Calu3 (cell line): ENCODE data around the gene SLFN13. TPM values are rescaled to one million over a fixed set of nuclear protein-coding genes. Genes with fewer than 3 reads are reported as not detected.

Experiments used
- BruUV-seq: library from RNA; stranded (reverse); fragments of 400-500 nt; replicated peaks from 2 replicates; lab custom pipeline; 2021; lab: Mats Ljungman, UMichigan
- CTCF ChIA-PET: fragments of 300-600 bp; sonication (Branson Sonifier 250); formaldehyde crosslinking; loops from one replicate; lab custom pipeline; 2022; ENCODE audit warnings: antibody characterized with exemption; lab: Charles Lee
- DNase-seq: peaks from one replicate; pipeline ENCODE4 v3.0.0; 2022
- H3K27ac Mint-ChIP-seq: one replicate; pipeline ENCODE4 v1.8.0; 2022; ENCODE audit warnings: mixed read lengths; ENCODE audit not compliant: unreplicated experiment
- H3K27me3 Mint-ChIP-seq: one replicate; pipeline ENCODE4 v1.8.0; 2022; ENCODE audit warnings: mixed read lengths; ENCODE audit not compliant: unreplicated experiment
- H3K36me3 Mint-ChIP-seq: one replicate; pipeline ENCODE4 v1.8.0; 2022; ENCODE audit warnings: mild to moderate bottlenecking, moderate library complexity, mixed read lengths; ENCODE audit not compliant: insufficient read depth, unreplicated experiment
- H3K4me1 Mint-ChIP-seq: one replicate; pipeline ENCODE4 v1.8.0; 2022; ENCODE audit warnings: mild to moderate bottlenecking, low read depth, mixed read lengths; ENCODE audit not compliant: unreplicated experiment
- H3K4me3 Mint-ChIP-seq: one replicate; pipeline ENCODE4 v1.8.0; 2022; ENCODE audit warnings: mild to moderate bottlenecking, low read depth, moderate library complexity, mixed read lengths; ENCODE audit not compliant: unreplicated experiment
- H3K9me3 Mint-ChIP-seq: one replicate; pipeline ENCODE4 v1.8.0; 2022; ENCODE audit warnings: low read depth, mixed read lengths; ENCODE audit not compliant: unreplicated experiment
- intact Hi-C: fragments of 100-400 bp; cut with micrococcal nuclease; formaldehyde crosslinking; loops from one replicate; pipeline ENCODE4 v1.10.0; 2022; ENCODE audit not compliant: unreplicated experiment
- total RNA-seq: library from RNA; stranded (reverse); gene quantifications from 2 replicates; pipeline ENCODE4 v1.2.3, GENCODE V29; 2022
- TF ChIP-seq, protein P1 (sequence below): fragments of 200-600 bp; IDR thresholded peaks from one replicate; pipeline ENCODE4 v1.8.0; 2022; ENCODE audit warnings: antibody characterized with exemption; ENCODE audit not compliant: unreplicated experiment

SLFN13 gene
- total RNA-seq, 1 experiment from 2014 or later = 44.4 TPM

DNA sequence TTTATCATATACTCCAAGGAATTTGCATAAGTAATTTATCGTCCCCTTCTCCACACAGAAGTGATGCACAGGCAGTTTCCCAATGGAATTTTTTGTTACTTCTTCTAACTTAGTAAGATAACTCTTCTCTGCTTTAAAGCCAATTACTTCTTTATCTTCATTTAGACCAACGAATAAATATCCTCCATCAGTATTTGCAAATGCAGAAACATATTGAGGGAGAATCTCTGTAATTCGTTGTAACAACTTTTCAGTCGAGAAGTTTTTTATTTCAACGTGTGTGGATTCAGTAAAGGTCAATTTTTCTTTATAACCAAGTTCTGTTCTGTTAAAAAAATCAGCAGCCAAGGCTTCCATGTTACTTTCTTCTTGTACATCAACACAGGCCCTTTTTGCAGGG, 30.7 kb upstream of the SLFN13 start:
- Mint-ChIP-seq H3K4me3 (no peak overlapping the region), H3K27me3 (peaks cover 73% of the 10 kb centered on the region), H3K36me3 (no peaks in the 10 kb centered on the region), H3K4me1 (no peaks in the 10 kb centered on the region), H3K27ac (no peak overlapping the region), H3K9me3 (no peaks in the 10 kb centered on the region)
- CTCF ChIA-PET = no interaction called here
- TF ChIP-seq, protein P1, sequence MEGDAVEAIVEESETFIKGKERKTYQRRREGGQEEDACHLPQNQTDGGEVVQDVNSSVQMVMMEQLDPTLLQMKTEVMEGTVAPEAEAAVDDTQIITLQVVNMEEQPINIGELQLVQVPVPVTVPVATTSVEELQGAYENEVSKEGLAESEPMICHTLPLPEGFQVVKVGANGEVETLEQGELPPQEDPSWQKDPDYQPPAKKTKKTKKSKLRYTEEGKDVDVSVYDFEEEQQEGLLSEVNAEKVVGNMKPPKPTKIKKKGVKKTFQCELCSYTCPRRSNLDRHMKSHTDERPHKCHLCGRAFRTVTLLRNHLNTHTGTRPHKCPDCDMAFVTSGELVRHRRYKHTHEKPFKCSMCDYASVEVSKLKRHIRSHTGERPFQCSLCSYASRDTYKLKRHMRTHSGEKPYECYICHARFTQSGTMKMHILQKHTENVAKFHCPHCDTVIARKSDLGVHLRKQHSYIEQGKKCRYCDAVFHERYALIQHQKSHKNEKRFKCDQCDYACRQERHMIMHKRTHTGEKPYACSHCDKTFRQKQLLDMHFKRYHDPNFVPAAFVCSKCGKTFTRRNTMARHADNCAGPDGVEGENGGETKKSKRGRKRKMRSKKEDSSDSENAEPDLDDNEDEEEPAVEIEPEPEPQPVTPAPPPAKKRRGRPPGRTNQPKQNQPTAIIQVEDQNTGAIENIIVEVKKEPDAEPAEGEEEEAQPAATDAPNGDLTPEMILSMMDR = no peak
- no peak for DNase-seq
- intact Hi-C loops = no loop called here
- BruUV-seq = no TSS peak

DNA sequence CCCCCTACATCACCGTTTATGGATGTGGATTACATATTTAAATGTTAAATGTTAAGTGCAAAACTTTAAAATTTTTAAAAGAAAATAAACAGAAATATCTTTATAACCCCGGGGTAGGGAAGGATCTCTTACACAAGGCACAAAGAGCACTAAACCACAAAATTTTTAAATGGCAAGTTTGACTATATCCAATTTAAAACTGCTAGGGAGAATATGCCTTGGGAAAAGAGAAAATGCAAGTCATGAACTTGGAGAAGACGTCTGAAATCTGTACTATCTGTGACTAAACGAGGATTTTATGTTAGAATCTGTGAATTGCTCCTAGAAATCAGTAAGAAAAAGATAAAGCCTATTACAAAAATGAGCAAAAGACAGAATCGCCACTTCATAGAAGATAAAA, 28.7 kb upstream of the SLFN13 start:
- CTCF ChIA-PET = no interaction called here
- no peak overlapping the region for H3K27ac Mint-ChIP-seq
- no TSS peak for BruUV-seq
- no peak for DNase-seq
- H3K4me1 Mint-ChIP-seq = no peaks in the 10 kb centered on the region
- intact Hi-C loops = no loop called here
- H3K4me3 Mint-ChIP-seq = no peak overlapping the region
- H3K27me3 Mint-ChIP-seq = peaks cover 63% of the 10 kb centered on the region
- TF ChIP-seq, protein P1 = no peak
- H3K9me3 Mint-ChIP-seq = no peaks in the 10 kb centered on the region
- H3K36me3 Mint-ChIP-seq = no peaks in the 10 kb centered on the region

DNA sequence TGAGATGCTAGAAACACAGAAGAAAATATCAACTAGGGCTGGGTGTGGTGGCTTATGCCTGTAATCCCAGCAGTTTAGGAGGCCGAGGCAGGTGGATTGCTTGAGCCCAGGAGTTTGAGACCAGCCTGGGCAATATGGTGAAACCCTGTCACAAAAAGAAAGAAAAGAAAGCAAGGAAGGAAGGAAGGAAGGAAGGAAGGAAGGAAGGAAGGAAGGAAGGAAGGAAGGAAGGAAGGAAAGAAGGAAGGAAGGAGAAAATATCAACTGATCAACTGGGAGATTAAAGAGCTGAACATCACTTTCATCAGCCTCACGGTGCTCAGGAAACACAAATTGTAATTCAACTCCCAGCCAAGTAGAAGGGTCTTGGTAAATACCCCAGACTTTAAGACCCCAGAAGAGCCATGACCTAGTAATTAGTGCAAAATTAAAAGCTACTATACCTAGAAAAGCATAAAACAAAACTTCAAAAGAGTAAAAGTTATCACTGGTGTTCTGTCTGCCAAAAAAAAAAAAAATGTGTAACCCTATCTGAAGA, 27.8 kb upstream of the SLFN13 start:
- H3K27me3 Mint-ChIP-seq = peaks cover 62% of the 10 kb centered on the region
- TF ChIP-seq, protein P1 = no peak
- no peaks in the 10 kb centered on the region for H3K36me3 Mint-ChIP-seq
- H3K4me3 Mint-ChIP-seq = no peak overlapping the region
- intact Hi-C loops = no loop called here
- no TSS peak for BruUV-seq
- H3K27ac Mint-ChIP-seq = no peak overlapping the region
- no peak for DNase-seq
- no peaks in the 10 kb centered on the region for H3K4me1 Mint-ChIP-seq
- CTCF ChIA-PET = no interaction called here
- H3K9me3 Mint-ChIP-seq = no peaks in the 10 kb centered on the region

DNA sequence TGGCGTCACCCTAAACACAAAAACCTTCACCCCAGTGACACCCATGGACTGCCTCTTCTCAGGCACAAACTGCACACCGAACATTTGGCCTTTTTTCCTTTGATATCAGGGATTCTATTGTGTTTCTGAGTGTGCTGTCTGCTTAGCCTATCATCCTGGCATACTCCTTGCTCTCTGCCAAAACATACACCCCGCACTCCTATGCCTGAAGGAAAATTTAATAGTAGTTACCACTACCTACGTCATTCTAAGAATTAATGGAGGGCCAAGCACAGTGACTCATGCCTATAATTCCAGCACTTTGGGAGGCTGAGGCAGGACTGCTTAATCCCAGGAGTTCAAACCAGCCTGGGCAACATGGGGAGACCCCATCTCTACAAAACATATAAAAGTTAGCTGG, 19.9 kb upstream of the SLFN13 start:
- peaks cover 2% of the 10 kb centered on the region for H3K9me3 Mint-ChIP-seq
- no peaks in the 10 kb centered on the region for H3K36me3 Mint-ChIP-seq

More for the DNA sequence above, 19.9 kb upstream of the SLFN13 start:
- no peaks in the 10 kb centered on the region for H3K4me1 Mint-ChIP-seq
- intact Hi-C loops = no loop called here
- BruUV-seq = no TSS peak
- CTCF ChIA-PET = no interaction called here
- peaks cover 34% of the 10 kb centered on the region for H3K27me3 Mint-ChIP-seq
- H3K4me3 Mint-ChIP-seq = no peak overlapping the region
- TF ChIP-seq, protein P1 = no peak
- no peak overlapping the region for H3K27ac Mint-ChIP-seq
- no peak for DNase-seq
